IPS DF 4.7 (cell line): Measurements from ENCODE around the gene ERCC8.
"Not testable (repeated sequence)": the region's sequence is repeated elsewhere in the genome, so short reads cannot be mapped to it uniquely, and the experiment has no call there.

ENCODE experiments used
- DNase-seq: peaks from one replicate; pipeline ENCODE4 v3.0.0-alpha.2; 2013; ENCODE audit warnings: low spot score; ENCODE audit errors: extremely low read depth

Gene ERCC8

GRCh38 chr5:60916646-60917045 lies 28.2 kb downstream of the ERCC8 start:
- no peak for DNase-seq

GRCh38 chr5:60903356-60903755 lies 41.5 kb downstream of the ERCC8 start:
- DNase-seq = no peak

GRCh38 chr5:60896991-60897390 lies 47.9 kb downstream of the ERCC8 start:
- DNase-seq = no peak

GRCh38 chr5:60893521-60893920 lies 51.3 kb downstream of the ERCC8 start:
- no peak for DNase-seq

- peak; percentile 33 for DNase-seq
Measured at GRCh38 chr5:60891667-60892066, 53.2 kb downstream of the ERCC8 start.

GRCh38 chr5:60888359-60889061 lies 56.4 kb downstream of the ERCC8 start:
- DNase-seq = no peak

- no peak for DNase-seq
Measured at GRCh38 chr5:60887746-60888145, 57.1 kb downstream of the ERCC8 start.

GRCh38 chr5:60887096-60887495 lies 57.8 kb downstream of the ERCC8 start:
- no peak for DNase-seq

GRCh38 chr5:60886158-60886557 lies 58.7 kb downstream of the ERCC8 start:
- no peak for DNase-seq

- no peak for DNase-seq
Measured at GRCh38 chr5:60883229-60883628, 61.6 kb downstream of the ERCC8 start.

- DNase-seq = no peak
Measured at GRCh38 chr5:60872892-60873291, 72.0 kb downstream of the ERCC8 start.

- no peak for DNase-seq
Measured at GRCh38 chr5:60870857-60871256, 74.0 kb downstream of the ERCC8 start.

- DNase-seq = not testable (repeated sequence)
Measured at GRCh38 chr5:60860572-60860971, 84.3 kb downstream of the ERCC8 start.

- DNase-seq = no peak
Measured at GRCh38 chr5:60856066-60856465, 88.8 kb downstream of the ERCC8 start.

- no peak for DNase-seq
Measured at GRCh38 chr5:60852940-60853339, 91.9 kb downstream of the ERCC8 start.

GRCh38 chr5:60852317-60852716 lies 92.6 kb downstream of the ERCC8 start:
- DNase-seq = no peak

- no peak for DNase-seq
Measured at GRCh38 chr5:60851626-60852025, 93.2 kb downstream of the ERCC8 start.

- DNase-seq = no peak
Measured at GRCh38 chr5:60846298-60846697, 98.6 kb downstream of the ERCC8 start.

- DNase-seq = no peak
Measured at GRCh38 chr5:60843936-60844905, 100.6 kb downstream of the ERCC8 start, which contains the start of gene ELOVL7. ELOVL7 (minus strand) TSS chr5:60844269; CDS start chr5:60787397, 56,872 bp downstream.

GRCh38 chr5:60843386-60843935 lies 101.4 kb downstream of the ERCC8 start:
- no peak for DNase-seq

- no peak for DNase-seq
Measured at GRCh38 chr5:60842871-60843385, 101.9 kb downstream of the ERCC8 start.

- no peak for DNase-seq
Measured at GRCh38 chr5:60841361-60841760, 103.5 kb downstream of the ERCC8 start.
